Mucosa of stomach (tissue), 1 donor: ENCODE measurements around the gene TMEM92.
A peak's percentile ranks its signal among the peaks of the same experiment; 100 is the strongest.
"Not testable (repeated sequence)": the region's sequence is repeated elsewhere in the genome, so short reads cannot be mapped to it uniquely, and the experiment has no call there.

Experiments
- H3K27me3 ChIP-seq: one replicate; pipeline ENCODE4 v1.7.0; 2013; ENCODE audit warnings: mild to moderate bottlenecking, low read length; ENCODE audit not compliant: control insufficient read depth, insufficient read depth
- H3K36me3 ChIP-seq: one replicate; pipeline ENCODE4 v1.7.0; 2013; ENCODE audit warnings: low read length; ENCODE audit not compliant: control insufficient read depth, insufficient read depth
- H3K4me1 ChIP-seq: one replicate; pipeline ENCODE4 v1.7.0; 2013; ENCODE audit warnings: mild to moderate bottlenecking, low read length; ENCODE audit not compliant: control insufficient read depth, insufficient read depth
- H3K4me3 ChIP-seq: one replicate; pipeline ENCODE4 v1.7.0; 2013; ENCODE audit warnings: low read length
- H3K9ac ChIP-seq: one replicate; pipeline ENCODE4 v1.7.0; 2013; ENCODE audit warnings: mild to moderate bottlenecking, low read length, moderate library complexity
- H3K9me3 ChIP-seq: one replicate; pipeline ENCODE4 v1.7.0; 2013; ENCODE audit warnings: mild to moderate bottlenecking, low read length, moderate library complexity; ENCODE audit not compliant: control insufficient read depth
- donor health status: Pancreatic carcinoma.

Gene TMEM92

GRCh38 chr17:50280801-50281441 is 6.7 kb downstream of the TMEM92 start:
- peaks cover 45% of the 10 kb centered on the region for H3K4me1 ChIP-seq
- H3K27me3 ChIP-seq, result no peaks in the 10 kb centered on the region
- H3K9me3 ChIP-seq, result no peaks in the 10 kb centered on the region

DNA sequence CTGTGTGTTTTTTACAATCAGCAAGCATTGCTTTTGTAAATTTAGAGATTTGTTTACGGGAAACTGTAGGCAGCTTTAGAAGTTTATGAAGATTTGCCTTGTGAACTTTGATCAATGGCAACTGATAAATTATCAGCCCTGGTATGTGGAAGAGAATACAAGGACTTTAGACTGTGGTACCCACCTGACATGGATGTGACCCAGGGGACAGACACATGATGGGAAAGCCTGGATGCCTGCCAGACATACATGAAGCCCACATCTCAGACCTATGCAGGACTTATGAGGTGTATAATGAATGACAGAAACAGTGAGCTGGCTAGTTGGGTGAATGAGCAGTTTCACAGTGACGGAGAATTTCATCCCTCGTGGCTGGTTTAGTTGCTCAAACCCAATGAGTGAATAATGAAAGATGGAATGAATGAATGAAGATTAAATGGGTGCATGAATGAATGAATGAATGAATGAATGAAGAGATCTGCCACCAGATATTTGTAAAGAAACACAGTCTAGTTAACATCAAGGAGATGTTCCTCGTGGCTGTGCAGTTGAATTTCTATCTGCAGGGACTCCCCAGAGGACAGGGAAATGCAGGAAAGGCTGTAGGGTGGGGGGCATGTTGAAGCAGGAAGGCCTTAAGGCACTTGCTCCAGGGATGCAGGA is 7.6 kb downstream of the TMEM92 start:
- no peaks in the 10 kb centered on the region for H3K27me3 ChIP-seq
- H3K36me3 ChIP-seq, result peaks cover 4% of the 10 kb centered on the region
- H3K9ac ChIP-seq, result no peak overlapping the region
- no peaks in the 10 kb centered on the region for H3K9me3 ChIP-seq
- H3K4me3 ChIP-seq, result no peak overlapping the region
- H3K4me1 ChIP-seq, result peaks cover 36% of the 10 kb centered on the region

More at GRCh38 chr17:50280801-50281441, 6.7 kb downstream of the TMEM92 start:
- peaks cover 4% of the 10 kb centered on the region for H3K36me3 ChIP-seq
- no peak overlapping the region for H3K9ac ChIP-seq
- H3K4me3 ChIP-seq, result no peak overlapping the region

DNA sequence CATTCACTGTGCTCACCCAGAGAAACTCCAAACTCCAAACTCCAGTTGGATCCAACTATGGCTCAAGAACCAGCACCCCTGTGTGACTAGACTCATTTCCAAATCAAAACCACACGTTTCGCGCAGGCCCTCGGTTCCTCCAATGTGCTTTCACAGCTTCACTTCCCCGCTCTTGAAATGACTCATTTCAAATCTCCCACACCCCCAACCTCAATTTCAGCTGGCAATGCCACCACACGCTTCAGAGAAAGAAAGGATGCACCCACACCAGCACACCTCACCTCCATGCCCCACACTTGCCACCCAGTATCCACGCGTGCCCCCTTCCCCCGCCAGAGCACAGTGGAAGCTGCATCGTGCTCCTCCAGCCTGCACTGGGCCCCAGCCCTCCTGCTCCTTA is 9.0 kb downstream of the TMEM92 start:
- no peaks in the 10 kb centered on the region for H3K27me3 ChIP-seq
- peaks cover 4% of the 10 kb centered on the region for H3K36me3 ChIP-seq
- no peak overlapping the region for H3K9ac ChIP-seq
- H3K4me1 ChIP-seq, result peaks cover 23% of the 10 kb centered on the region
- H3K9me3 ChIP-seq, result no peaks in the 10 kb centered on the region
- no peak overlapping the region for H3K4me3 ChIP-seq

DNA sequence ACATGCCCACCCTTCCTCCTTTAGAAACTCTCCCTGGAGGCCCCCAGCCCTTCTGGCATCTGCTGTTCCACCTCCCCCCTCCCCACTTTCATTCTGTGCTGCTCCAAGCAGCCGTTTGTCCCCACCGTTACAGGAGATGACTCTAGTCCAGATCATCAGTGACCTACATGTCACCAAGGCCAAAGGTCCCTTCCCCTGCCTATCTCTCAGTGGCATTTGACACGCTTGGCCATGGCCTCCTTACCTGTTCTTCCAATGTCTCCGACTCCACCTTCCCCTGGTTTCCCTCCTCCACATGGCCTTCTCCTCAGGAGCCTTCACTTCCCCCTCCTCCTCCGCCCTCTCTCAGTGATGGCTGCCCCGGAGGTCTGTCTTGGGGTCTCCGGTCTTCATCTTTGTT is 9.4 kb downstream of the TMEM92 start:
- H3K27me3 ChIP-seq, result no peaks in the 10 kb centered on the region
- peaks cover 21% of the 10 kb centered on the region for H3K4me1 ChIP-seq
- no peak overlapping the region for H3K9ac ChIP-seq
- H3K36me3 ChIP-seq, result peaks cover 4% of the 10 kb centered on the region
- H3K4me3 ChIP-seq, result no peak overlapping the region
- H3K9me3 ChIP-seq, result no peaks in the 10 kb centered on the region

DNA sequence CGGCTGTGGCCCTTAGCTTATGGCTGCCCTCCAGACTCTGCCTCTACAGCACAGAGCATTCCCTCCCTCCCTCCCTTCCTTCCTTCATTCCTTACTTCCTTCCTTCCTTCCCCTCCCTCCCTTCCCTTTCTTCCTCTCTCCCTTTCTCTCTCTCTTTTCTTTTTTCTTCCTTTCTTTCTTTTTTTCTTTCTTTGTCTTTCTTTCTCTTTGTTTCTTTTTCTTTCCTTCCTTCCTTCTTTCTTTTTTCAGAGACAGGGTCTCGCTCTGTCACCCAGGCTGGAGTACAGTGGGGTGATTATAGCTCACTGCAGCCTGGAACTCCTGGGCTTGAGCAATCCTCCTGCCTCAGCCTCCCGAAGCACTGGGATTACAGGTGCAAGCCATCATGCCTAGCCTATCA is 11.7 kb downstream of the TMEM92 start:
- Histone ChIP-seq H3K36me3 (peaks cover under 1% of the 10 kb centered on the region), H3K4me1 (peaks cover 23% of the 10 kb centered on the region), H3K9me3 (no peaks in the 10 kb centered on the region), H3K27me3 (no peaks in the 10 kb centered on the region), H3K4me3 (no peak overlapping the region), H3K9ac (no peak overlapping the region)

DNA sequence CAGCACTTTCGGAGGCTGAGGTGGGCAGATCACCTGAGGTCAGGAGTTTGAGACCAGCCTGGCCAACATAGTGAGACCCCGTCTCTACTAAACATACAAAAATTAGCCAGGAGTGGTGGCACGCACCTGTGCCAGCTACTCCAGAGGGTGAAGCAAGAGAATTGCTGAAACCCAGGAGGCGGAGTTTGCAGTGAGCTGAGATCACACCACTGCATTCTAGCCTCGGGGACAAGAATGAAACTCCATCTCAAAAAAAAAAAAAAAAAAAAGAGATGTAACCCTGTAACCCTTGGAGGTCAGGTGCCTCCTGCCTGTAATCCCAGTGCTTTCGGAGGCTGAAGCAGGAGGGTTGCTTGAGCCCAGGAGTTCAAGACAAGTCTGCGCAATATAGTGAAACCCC is 13.0 kb downstream of the TMEM92 start:
- H3K4me1 ChIP-seq, result peaks cover 23% of the 10 kb centered on the region
- H3K9ac ChIP-seq, H3K27me3 ChIP-seq, H3K4me3 ChIP-seq, H3K9me3 ChIP-seq, H3K36me3 ChIP-seq: not testable (repeated sequence)

- Histone ChIP-seq H3K9ac (no peak overlapping the region), H3K4me1 (peaks cover 23% of the 10 kb centered on the region), H3K27me3 (no peaks in the 10 kb centered on the region), H3K36me3 (no peaks in the 10 kb centered on the region), H3K9me3 (no peaks in the 10 kb centered on the region), H3K4me3 (no peak overlapping the region)
These were observed 14.0 kb downstream of the TMEM92 start for GRCh38 chr17:50288306-50288705.

DNA sequence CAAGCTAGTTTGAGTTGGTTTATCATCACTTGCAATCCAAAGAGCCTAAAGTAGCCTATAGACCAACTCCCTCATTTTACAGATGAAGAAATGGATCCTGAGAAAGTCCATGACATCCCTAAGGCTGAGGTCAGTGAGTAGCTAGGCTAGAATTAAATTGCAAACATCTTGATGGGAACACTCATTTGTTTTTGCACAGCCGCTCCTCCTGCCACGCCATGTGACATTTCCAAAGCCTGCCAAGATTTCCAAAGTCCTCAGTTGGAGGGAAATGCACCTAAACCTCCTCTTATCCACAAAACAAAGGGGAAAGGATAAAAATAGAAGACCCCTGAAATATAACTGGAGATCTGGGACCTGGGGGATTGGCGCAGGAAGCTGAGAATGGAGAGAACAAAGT is 15.0 kb downstream of the TMEM92 start:
- peak overlapping the region; percentile 63 for H3K9ac ChIP-seq
- no peak overlapping the region for H3K4me3 ChIP-seq
- H3K36me3 ChIP-seq, result no peaks in the 10 kb centered on the region
- no peaks in the 10 kb centered on the region for H3K27me3 ChIP-seq
- H3K9me3 ChIP-seq, result no peaks in the 10 kb centered on the region
- H3K4me1 ChIP-seq, result peaks cover 23% of the 10 kb centered on the region

GRCh38 chr17:50289991-50290702 is 15.9 kb downstream of the TMEM92 start:
- Histone ChIP-seq H3K27me3 (no peaks in the 10 kb centered on the region), H3K4me3 (no peak overlapping the region), H3K9ac (peak overlapping the region; percentile 63), H3K9me3 (no peaks in the 10 kb centered on the region), H3K4me1 (peaks cover 23% of the 10 kb centered on the region), H3K36me3 (no peaks in the 10 kb centered on the region)

DNA sequence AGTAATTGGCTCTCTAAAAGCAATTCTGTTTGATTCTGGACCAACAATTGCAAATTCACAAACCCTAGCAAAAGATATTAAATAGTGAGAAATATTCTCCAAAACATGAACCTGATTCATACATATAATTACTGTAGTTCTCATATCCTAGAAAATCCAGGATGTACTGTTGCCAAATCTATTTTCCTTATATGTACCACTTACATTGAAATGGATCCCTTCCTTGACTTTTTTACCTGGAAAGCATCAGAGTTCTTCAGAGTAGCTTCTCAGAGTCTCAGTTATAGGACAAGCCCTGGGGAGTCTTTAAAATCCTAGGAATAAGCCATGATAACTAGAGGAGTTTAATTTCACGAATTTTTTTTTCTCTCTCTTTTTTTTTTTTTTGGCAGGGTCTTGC is 16.7 kb downstream of the TMEM92 start:
- no peaks in the 10 kb centered on the region for H3K9me3 ChIP-seq
- peak overlapping the region; percentile 30 for H3K9ac ChIP-seq
- H3K4me1 ChIP-seq, result peaks cover 23% of the 10 kb centered on the region
- H3K4me3 ChIP-seq, result no peak overlapping the region
- no peaks in the 10 kb centered on the region for H3K27me3 ChIP-seq
- no peaks in the 10 kb centered on the region for H3K36me3 ChIP-seq

DNA sequence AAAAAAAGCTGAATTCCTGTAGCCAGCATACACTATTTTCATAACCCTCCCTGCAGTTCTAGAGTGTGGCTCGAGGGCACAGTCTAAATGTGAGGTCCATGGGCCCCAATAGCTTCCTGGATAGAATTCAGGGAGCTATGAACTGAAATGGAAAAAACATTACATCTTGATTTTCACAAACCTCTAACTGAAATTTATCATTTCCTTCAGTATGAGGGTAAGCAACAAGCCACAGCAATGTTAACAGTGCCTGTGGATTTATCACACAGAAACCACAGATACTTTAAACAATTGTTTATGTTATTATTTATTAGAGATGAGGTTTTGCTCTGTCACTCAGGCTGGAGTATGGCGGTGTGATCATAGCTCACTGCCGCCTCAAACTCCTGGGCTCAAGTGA is 18.2 kb downstream of the TMEM92 start:
- Histone ChIP-seq H3K9ac (no peak overlapping the region), H3K4me3 (no peak overlapping the region), H3K9me3 (no peaks in the 10 kb centered on the region), H3K36me3 (no peaks in the 10 kb centered on the region), H3K27me3 (no peaks in the 10 kb centered on the region), H3K4me1 (peaks cover 23% of the 10 kb centered on the region)

- Histone ChIP-seq H3K9me3 (no peaks in the 10 kb centered on the region), H3K4me1 (peaks cover 10% of the 10 kb centered on the region), H3K4me3 (no peak overlapping the region), H3K9ac (no peak overlapping the region), H3K27me3 (no peaks in the 10 kb centered on the region), H3K36me3 (no peaks in the 10 kb centered on the region)
These were observed 20.8 kb downstream of the TMEM92 start for GRCh38 chr17:50295021-50295420.
